Keratinocyte (primary cell): ENCODE results near the gene SFXN1. TPM values are rescaled to one million over a fixed set of nuclear protein-coding genes. Genes with fewer than 3 reads are reported as not detected.

Source experiments
- DNase-seq: peaks from one replicate; pipeline ENCODE4 v3.0.0-alpha.2; 2011; ENCODE audit warnings: low read depth, missing footprints, low spot score
- FAIRE-seq: peaks from 2 replicates; lab custom pipeline; 2011; peaks lifted over from hg19 to GRCh38; lab: Jason Lieb, UNC
- H2AFZ ChIP-seq: 2 replicates; pipeline ENCODE4 v1.6.0; 2012; ENCODE audit warnings: low read length, control low read depth, inconsistent platforms; ENCODE audit not compliant: control insufficient read depth
- H3K27ac ChIP-seq: 2 replicates; pipeline ENCODE4 v1.5.1; 2011; ENCODE audit warnings: low read length; ENCODE audit not compliant: control insufficient read depth, insufficient read depth
- H3K27me3 ChIP-seq: 3 replicates; pipeline ENCODE4 v1.6.0; 2011; ENCODE audit warnings: low read length; ENCODE audit not compliant: control insufficient read depth, insufficient read depth; ENCODE audit errors: extremely low read depth
- H3K36me3 ChIP-seq, 2 experiments: 2 replicates in 1 of 2; 3 replicates in 1 of 2; pipeline ENCODE4 v1.5.1; 2011; ENCODE audit warnings: low read length in 2 of 2, mild to moderate bottlenecking in 1 of 2; ENCODE audit not compliant: control insufficient read depth in 2 of 2, insufficient read depth in 2 of 2; ENCODE audit errors: extremely low read depth in 1 of 2
- H3K4me1 ChIP-seq: 3 replicates; pipeline ENCODE4 v1.5.1; 2011; ENCODE audit warnings: low read length; ENCODE audit not compliant: control insufficient read depth, insufficient read depth; ENCODE audit errors: extremely low read depth
- H3K4me2 ChIP-seq: 3 replicates; pipeline ENCODE4 v1.6.0; 2011; ENCODE audit warnings: low read depth, low read length; ENCODE audit not compliant: control insufficient read depth, insufficient read depth; ENCODE audit errors: extremely low read depth
- H3K4me3 ChIP-seq, 3 experiments: fragments of 200-600 bp in 1 of 3; sonication (generic) in 1 of 3; 2 replicates in 2 of 3; 3 replicates in 1 of 3; pipeline ENCODE4 v1.5.1; 2011 to 2016; ENCODE audit warnings: low read length in 3 of 3, mild to moderate bottlenecking in 3 of 3, control low read depth in 2 of 3, inconsistent platforms in 1 of 3, low read depth in 1 of 3, mixed read lengths in 1 of 3, mixed run types in 1 of 3, moderate library complexity in 1 of 3; ENCODE audit not compliant: control insufficient read depth in 2 of 3, insufficient read depth in 2 of 3; ENCODE audit errors: extremely low read depth in 1 of 3
- H3K79me2 ChIP-seq: 2 replicates; pipeline ENCODE4 v1.6.0; 2012; ENCODE audit warnings: low read length; ENCODE audit not compliant: control insufficient read depth, insufficient read depth
- H3K9ac ChIP-seq: 3 replicates; pipeline ENCODE4 v1.6.0; 2011; ENCODE audit warnings: low read length; ENCODE audit not compliant: control insufficient read depth, insufficient read depth; ENCODE audit errors: extremely low read depth
- H3K9me1 ChIP-seq: 3 replicates; pipeline ENCODE4 v1.6.0; 2011; ENCODE audit warnings: low read length; ENCODE audit not compliant: control insufficient read depth, insufficient read depth; ENCODE audit errors: extremely low read depth
- H3K9me3 ChIP-seq: 2 replicates; pipeline ENCODE4 v1.5.1; 2012; ENCODE audit warnings: low read depth, low read length; ENCODE audit not compliant: control insufficient read depth
- H4K20me1 ChIP-seq: 3 replicates; pipeline ENCODE4 v1.6.0; 2011; ENCODE audit warnings: low read length; ENCODE audit not compliant: control insufficient read depth, insufficient read depth; ENCODE audit errors: extremely low read depth
- EZH2 ChIP-seq: IDR thresholded peaks from one replicate; pipeline ENCODE4 v1.6.1; 2012; ENCODE audit warnings: inconsistent platforms, mild to moderate bottlenecking, low read length, moderate library complexity
- dilution Hi-C: fragments of 300-500 bp; cut with MboI; formaldehyde crosslinking; loops from one replicate; pipeline ENCODE4 v1.7.0; 2020; ENCODE audit warnings: low sequenced_read_pairs; ENCODE audit not compliant: extremely low pct_ligation_motif_present
- polyA plus RNA-seq, 5 experiments: library from polyadenylated mRNA; depleted of rRNA in 3 of 5; stranded (reverse) in 3 of 5; stranded (forward) in 1 of 5; unstranded in 1 of 5; fragments of >200 nt; gene quantifications; 1 replicate in 1 of 5; 2 replicates in 3 of 5; 3 replicates in 1 of 5; pipeline versions ENCODE4 v1.2.1 to v1.2.3, GENCODE V29; 2011 to 2012; ENCODE audit warnings: missing spikeins in 2 of 5, low read depth in 1 of 5, low replicate concordance in 1 of 5
- TF ChIP-seq, protein P1 (sequence below), 3 experiments: IDR thresholded peaks in 1 of 3; conservative IDR thresholded peaks in 1 of 3; optimal IDR thresholded peaks in 1 of 3; 2 replicates in 2 of 3; 3 replicates in 1 of 3; pipeline versions ENCODE3 to v1.5.1; 2011; ENCODE audit warnings: low read length in 3 of 3, mild to moderate bottlenecking in 3 of 3, moderate library complexity in 2 of 3, control low read depth in 1 of 3, inconsistent platforms in 1 of 3; ENCODE audit not compliant: insufficient read depth in 2 of 3; ENCODE audit errors: extremely low read depth in 1 of 3

SFXN1 gene
- polyA plus RNA-seq, 1 donor (not counting 4 experiments of a cell fraction or from before 2014, with no cell fraction given), result 80.8 TPM

DNA sequence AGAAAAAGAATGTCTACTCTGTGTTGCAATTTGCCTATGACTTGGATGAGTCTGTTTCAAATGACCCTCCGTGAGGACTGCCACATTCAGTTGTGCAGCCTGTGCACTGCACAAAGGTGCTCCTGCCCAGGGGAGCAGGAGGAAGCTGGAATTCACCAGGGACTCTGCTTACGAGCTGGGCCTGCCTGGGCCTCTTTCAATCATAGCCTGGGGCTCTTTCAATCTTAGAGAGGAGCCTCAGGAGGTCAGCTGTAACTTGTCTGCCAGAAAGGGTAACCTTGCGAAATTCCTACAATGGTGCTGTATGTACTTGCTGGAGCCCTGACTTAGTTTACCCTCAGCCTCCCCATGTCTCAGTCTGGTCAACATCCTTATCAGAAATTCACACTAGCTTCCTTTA is 8.4 kb upstream of the SFXN1 start:
- FAIRE-seq (no peak), DNase-seq (no peak)
- no peaks in the 10 kb centered on the region for H4K20me1 ChIP-seq
- no peak overlapping the region for H3K4me3 ChIP-seq
- H3K4me2 ChIP-seq, result no peak overlapping the region
- no peaks in the 10 kb centered on the region for H3K79me2 ChIP-seq
- dilution Hi-C loops, result no loop called here
- no peaks in the 10 kb centered on the region for H3K9me1 ChIP-seq
- H2AFZ ChIP-seq, result no peak overlapping the region
- no peak overlapping the region for H3K9ac ChIP-seq
- H3K27ac ChIP-seq, result no peak overlapping the region
- H3K4me1 ChIP-seq, result peaks cover 9% of the 10 kb centered on the region
- no peaks in the 10 kb centered on the region for H3K27me3 ChIP-seq
- no peaks in the 10 kb centered on the region for H3K36me3 ChIP-seq
- no peaks in the 10 kb centered on the region for H3K9me3 ChIP-seq
- TF ChIP-seq, protein P1, sequence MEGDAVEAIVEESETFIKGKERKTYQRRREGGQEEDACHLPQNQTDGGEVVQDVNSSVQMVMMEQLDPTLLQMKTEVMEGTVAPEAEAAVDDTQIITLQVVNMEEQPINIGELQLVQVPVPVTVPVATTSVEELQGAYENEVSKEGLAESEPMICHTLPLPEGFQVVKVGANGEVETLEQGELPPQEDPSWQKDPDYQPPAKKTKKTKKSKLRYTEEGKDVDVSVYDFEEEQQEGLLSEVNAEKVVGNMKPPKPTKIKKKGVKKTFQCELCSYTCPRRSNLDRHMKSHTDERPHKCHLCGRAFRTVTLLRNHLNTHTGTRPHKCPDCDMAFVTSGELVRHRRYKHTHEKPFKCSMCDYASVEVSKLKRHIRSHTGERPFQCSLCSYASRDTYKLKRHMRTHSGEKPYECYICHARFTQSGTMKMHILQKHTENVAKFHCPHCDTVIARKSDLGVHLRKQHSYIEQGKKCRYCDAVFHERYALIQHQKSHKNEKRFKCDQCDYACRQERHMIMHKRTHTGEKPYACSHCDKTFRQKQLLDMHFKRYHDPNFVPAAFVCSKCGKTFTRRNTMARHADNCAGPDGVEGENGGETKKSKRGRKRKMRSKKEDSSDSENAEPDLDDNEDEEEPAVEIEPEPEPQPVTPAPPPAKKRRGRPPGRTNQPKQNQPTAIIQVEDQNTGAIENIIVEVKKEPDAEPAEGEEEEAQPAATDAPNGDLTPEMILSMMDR (optimal IDR thresholded peaks at IDR 0.05 in 1 of 3, IDR thresholded peaks at IDR 0.05 in 1 of 3, conservative IDR thresholded peaks at IDR 0.05 in 1 of 3; ENCODE audit: extremely low read depth in 1 of 3, insufficient read depth in 2 of 3, low read length in 3 of 3), result no peak
- TF ChIP-seq EZH2, result no peak

DNA sequence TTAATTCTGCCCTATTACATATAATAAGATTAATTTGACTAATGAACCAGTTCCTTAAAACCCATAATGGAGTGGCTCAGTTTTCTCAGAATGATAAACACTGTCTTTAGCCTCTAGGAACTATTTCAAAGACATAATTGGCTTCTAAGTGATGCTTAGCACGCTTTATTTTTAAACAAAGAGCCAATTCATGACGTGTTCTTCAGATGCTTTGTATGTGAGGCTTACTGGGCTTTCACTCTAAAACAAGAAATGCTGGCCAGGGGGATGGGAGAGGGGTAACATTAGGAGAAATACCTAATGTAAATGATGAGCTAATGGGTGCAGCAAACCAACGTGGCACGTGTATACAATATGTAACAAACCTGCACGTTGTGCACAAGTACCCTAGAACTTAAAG is 7.6 kb upstream of the SFXN1 start:
- Histone ChIP-seq H3K27ac (no peak overlapping the region), H3K36me3 (no peaks in the 10 kb centered on the region), H3K27me3 (no peaks in the 10 kb centered on the region), H3K4me2 (no peak overlapping the region), H3K4me3 (no peak overlapping the region), H3K9ac (no peak overlapping the region), H2AFZ (no peak overlapping the region), H3K9me3 (no peaks in the 10 kb centered on the region), H4K20me1 (no peaks in the 10 kb centered on the region), H3K9me1 (no peaks in the 10 kb centered on the region), H3K4me1 (peaks cover 9% of the 10 kb centered on the region), H3K79me2 (no peaks in the 10 kb centered on the region)
- no peak for DNase-seq
- dilution Hi-C loops, result no loop called here
- FAIRE-seq, result no peak
- no peak for TF ChIP-seq EZH2
- TF ChIP-seq, protein P1 (optimal IDR thresholded peaks at IDR 0.05 in 1 of 3, IDR thresholded peaks at IDR 0.05 in 1 of 3, conservative IDR thresholded peaks at IDR 0.05 in 1 of 3; ENCODE audit: extremely low read depth in 1 of 3, insufficient read depth in 2 of 3, low read length in 3 of 3), result no peak
